ENCODE measurements around the gene ACTL10.
A peak's percentile ranks its signal among the peaks of the same experiment; 100 is the strongest.
"Not testable (repeated sequence)": the region's sequence is repeated elsewhere in the genome, so short reads cannot be mapped to it uniquely, and the experiment has no call there.

The ACTL10 gene

DNA sequence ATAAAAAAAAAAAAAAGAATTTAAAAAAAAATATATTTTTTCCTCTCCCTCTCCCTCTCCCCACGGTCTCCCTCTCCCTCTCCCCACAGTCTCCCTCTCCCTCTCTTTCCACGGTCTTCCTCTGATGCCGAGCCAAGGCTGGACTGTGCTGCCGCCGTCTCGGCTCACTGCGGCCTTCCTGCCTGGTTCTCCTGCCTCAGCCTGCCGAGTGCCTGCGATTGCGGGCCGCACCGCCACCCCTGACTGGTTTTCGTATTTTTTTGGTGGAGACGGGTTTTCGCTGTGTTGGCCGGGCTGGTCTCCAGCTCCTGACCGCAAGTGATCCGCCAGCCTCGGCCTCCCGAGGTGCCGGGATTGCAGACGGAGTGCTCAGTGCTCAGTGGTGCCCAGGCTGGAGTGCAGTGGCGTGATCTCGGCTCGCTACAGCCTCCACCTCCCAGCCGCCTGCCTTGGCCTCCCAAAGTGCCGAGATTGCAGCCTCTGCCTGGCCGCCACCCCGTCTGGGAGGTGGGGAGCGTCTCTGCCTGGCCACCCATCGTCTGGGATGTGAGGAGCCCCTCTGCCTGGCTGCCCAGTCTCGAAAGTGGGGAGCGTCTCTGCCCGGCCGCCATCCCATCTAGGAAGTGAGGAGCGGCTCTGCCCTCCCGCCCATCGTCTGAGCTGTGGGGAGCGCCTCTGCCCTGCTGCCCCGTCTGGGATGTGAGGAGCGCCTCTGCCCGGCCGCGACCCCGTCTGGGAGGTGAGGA lies 34.1 kb downstream of the ACTL10 start:
- DNase-seq = not testable (repeated sequence)

DNA sequence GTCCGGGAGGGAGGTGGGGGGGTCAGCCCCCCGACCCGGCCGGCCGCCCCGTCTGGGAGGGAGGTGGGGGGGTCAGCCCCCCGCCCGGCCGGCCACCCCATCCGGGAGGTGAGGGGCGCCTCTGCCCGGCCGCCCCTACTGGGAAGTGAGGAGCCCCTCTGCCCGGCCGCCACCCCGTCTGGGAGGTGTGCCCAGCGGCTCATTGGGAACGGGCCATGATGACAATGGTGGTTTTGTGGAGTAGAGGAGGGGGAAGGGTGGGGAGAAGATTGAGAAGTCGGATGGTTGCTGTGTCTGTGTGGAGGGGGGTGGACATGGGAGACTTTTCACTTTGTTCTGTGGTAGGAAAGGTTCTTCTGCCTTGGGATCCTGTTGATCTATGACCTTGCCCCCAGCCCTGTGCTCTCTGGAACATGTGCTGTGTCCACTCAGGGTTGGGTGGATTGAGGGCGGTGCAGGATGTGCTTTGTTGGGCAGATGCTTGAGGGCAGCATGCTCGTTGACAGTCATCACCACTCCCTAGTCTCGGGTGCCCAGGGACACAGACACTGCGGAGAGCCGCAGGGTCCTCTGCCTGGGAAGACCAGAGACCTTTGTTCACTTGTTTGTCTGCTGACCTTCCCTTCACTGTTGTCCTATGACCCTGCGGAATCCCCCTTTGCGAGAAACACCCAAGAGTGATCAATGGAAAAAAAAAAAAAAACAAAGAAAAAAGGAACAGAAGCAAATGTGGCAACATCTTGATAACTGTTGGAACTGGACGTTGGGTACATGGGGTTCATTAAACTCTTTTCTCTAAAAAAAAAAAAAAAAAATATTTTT lies 35.1 kb downstream of the ACTL10 start:
- no peak for DNase-seq

DNA sequence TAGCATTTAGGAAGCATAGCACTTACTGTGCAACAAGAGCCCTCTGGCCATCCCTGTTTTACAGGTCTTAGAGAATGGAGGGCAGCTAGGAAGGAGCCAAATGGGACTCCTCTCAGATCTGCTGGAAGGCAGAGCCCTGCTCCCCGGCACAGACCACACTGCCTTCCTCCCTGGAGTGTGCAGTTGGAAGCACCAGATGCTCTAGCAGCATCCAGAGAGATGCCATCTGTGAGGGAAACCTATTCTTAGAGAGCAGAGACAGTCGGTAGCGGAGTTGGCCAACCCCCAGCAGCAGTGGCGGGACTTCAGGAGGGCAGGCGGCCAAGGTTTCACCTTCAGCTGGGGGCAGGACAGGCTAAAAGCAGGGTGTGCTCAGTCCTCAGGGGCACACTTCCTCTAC lies 36.1 kb downstream of the ACTL10 start:
- DNase-seq = peak; percentile 98

DNA sequence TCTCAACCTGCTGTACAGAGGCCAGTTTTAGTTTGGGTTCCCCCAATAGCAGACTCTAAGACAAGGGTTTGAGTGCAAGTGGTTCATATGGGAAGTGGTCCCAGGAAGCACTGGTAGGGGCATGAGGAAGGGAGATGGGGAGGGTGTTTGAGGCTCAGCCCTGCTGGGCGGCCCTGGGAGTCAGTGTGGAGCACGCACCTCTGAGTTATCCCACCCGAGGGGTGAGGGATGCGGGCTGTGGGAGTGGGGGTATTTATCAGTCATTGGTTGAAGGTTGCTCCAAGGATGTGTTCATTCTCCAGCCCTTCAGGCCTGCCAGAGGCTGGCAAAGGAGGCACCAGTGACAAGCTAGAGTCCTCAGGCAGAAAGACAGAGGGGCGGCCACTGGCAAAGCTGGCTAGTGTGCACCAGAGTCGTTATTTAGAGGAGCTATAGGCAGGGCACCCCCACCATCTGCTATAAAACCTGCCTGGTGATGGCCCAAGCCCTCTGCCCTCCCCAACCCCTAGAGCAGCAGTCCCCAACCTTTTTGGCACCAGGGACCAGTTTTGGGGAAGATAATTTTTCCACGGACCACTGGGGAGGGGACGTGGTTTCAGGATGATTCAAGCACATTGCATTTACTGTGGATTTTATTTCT lies 36.9 kb downstream of the ACTL10 start:
- DNase-seq = no peak

DNA sequence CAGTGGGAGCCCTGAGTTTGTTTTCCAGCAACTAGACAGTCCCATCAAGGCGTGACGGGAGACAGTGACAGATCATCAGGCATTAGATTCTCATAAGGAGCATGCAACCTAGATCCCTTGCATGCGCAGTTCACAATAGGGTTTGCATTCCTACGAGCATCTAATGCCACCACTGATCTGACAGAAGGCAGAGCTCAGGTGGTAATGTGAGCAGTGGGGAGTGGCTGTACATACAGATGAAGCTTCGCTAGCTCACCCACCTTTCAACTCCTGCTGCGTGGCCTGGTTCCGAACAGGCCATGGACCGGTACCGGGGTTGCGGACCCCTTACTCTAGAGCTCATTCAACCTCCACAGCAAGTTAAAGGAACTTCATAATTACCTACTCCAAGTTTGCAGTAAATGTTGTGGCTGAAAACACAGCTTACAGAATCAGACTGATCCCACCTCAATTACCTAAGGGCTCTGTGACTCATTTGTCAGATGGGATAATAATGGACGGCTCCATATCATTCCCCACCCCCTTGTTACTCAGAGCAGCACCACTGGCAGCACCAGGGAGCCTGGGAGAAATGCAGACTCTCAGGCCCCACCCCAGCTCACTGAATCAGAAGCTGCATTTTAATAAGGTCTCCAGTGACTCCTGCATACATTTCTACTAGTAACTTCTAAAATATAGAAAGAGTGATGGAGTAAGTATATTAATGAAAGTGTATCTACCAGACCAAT lies 37.6 kb downstream of the ACTL10 start:
- DNase-seq = no peak

DNA sequence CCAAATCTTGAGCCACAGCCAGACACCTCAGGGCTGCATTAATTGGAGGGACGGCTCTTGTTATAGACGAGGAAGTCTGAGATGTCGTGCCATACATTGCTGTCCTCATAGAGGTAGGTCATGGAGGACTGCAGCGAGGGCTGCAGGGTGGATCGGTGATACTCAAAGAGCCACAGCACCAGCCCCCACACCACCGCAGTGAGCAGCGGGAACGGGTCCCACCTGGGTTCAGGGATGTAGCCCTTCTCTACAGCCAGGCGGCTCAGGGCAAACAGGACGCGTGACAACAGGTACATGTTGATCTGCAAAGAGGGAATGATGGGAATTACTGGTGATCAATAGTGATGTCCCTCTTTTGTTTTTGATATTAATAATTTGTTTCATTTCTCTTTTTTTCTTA lies 40.9 kb downstream of the ACTL10 start:
- DNase-seq = no peak

DNA sequence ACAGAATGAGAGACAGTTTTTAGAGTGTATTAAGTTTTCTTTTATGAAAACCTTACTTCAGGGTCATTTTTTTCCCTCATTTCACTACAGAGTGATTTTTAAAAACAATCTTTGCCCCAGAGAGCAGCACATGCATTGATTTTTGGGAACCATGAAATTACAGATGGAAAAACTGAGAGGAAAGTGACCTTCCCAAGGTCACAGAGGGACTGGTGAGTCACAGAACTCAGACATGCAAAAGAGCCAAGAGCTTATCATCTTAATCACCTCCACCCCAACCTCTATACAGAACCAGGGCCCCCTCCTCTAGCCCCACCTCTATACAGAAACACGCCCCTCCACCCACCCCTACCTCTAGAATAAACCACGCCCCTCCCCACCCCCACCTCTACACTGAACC lies 42.7 kb downstream of the ACTL10 start:
- no peak for DNase-seq

DNA sequence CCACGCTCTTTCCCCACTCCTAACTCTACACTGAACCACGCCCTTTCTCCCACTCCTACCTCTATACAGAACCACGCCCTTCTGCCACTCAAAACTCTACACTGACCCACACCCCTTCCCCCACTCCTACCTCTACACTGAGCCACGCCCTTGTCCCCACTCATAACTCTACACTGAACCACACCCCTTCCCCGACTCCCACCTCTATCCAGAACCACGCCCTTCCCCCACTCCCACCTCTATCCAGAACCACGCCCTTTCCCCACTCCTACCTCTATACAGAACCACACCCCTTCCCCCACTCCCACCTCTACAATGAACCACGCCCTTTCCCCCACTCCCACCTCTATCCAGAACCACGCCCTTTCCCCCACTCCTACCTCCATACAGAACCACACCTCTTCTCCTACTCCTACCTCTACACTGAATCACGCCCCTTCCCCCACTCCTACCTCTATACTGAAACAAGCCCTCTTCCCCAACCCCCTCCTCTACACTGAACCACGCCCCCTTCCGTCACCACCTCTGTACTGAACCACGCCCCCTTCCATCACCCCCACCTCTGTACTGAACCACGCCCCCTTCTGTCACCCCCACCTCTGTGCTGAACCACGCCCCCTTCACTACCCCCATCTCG lies 43.3 kb downstream of the ACTL10 start:
- DNase-seq = no peak

DNA sequence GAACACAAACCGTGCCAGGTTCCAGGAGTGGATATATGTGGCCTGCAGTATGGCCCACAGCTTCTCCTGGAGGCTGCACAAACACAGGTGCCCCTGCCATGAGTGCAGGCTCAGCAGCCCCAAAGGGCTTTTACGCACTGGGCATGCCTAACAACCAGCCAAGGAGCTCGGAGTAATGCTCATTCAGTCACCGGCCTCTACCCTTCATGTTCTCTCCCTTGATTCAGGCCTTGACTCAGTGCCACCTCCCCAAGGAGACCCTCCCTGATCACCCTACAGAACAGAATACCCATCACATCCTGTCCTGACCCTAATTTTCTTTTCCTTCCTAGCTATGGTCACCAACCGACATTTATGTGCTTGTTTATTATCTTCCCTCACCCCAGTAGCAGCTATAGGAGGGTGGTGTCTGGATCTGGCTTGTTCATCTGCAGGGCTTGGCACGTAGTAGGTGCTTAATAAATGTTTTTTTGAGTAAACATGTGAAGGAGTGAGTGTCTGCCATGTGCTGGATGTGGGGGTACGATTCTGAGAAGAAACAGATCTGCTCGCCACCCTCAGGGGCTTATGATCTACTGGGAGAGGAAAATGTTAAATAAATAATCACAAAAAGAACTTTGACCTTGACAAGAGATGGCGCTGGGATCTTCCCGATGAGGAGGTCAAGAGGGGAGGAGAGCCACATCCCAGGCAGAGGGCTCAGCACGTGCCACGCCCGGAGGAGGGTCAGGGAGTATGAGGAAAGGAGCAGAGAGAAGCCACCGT lies 44.1 kb downstream of the ACTL10 start:
- DNase-seq = no peak

DNA sequence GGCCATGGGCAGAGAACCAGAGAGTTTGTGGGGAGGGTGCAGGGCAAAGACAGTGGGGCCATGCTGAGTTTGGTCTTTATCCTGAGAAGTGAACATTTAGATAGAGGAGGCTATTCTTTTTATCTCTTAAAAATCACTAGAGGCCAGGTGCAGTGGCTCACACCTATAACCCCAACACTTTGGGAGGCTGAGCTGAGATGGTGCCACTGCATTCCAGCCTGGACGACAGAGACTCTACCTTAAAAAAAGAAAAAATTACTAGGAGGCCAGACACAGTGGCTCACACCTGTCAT lies 44.6 kb downstream of the ACTL10 start:
- DNase-seq = no peak

DNA sequence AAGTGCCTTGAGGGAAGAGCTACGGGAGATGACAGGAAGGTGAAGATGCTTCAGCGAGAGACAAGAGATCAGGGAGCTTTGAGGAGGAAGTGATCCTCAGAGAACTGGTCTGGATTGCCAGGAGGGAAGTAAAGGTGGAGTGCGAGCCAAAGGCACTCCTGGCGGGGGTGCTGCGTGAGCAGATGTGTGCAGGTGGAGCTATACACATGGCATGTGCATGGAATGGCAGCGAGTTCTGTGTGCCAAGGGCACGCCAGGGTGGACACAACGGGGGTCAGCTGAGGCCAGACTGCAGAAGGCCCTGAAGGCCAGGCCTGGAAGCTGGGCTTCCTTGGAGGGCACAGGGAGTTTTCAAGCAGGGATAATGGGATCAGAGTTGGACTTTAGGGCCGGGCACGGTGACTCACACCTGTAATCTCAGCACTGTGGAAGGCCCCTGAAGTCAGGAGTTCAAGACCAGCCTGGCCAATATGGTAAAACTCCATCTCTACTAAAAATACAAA lies 47.2 kb downstream of the ACTL10 start:
- DNase-seq = no peak

DNA sequence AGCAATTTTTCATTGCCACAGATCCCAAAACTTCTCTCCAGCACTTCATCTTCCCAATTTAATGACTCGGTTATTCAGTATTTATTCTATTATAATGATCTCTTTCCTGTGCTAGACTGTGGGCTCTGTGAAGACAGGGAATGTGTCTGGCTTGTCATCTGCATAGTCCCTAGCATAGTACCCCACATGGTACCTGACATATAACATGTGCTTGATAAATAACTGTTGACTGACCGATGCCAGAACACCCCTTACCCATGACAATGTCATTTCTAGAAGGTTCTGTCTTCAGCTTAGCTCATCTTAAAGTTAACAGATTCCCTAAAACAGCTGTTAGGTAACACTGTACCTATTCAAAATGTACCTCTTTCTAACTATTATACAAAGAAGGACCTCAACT lies 49.8 kb downstream of the ACTL10 start:
- DNase-seq = no peak

Measured in NCI-H2171 (cell line).